Measurements from ENCODE around the gene NRG3. TPM values are rescaled to one million over a fixed set of nuclear protein-coding genes. Genes with fewer than 3 reads are reported as not detected.

The NRG3 gene
- total RNA-seq, 1 donor from 2014 or later = 0.74 TPM

DNA sequence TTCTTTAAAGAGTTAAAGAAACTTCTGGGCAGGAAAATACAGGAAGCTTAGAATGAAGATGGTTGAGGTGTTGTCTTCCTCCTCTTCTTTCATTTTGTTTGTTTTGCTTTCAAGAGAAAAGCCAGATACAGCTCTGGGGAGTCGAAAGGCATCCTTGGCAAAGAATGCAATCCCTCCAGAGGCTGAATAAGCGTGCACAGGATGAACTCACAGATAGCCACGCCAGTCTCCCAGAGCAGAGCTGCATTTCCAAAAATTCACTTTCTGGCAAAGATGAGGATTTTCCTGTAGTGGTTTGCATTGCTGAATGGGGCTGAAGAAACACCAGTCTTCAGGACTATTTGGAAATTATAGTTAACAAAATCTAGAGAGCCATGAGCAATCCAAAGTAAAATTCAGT is 336.4 kb downstream of the NRG3 start:
- H3K4me3 Mint-ChIP-seq = no peak overlapping the region
- DNase-seq (ENCODE audit: low spot score in 2 of 2, unreplicated experiment in 2 of 2) = no peak
- H3K27ac Mint-ChIP-seq = no peak overlapping the region
- H3K36me3 Mint-ChIP-seq = no peaks in the 10 kb centered on the region
- H3K27me3 Mint-ChIP-seq (ENCODE audit: low read depth) = peaks cover 7% of the 10 kb centered on the region
- TF ChIP-seq, protein P1, sequence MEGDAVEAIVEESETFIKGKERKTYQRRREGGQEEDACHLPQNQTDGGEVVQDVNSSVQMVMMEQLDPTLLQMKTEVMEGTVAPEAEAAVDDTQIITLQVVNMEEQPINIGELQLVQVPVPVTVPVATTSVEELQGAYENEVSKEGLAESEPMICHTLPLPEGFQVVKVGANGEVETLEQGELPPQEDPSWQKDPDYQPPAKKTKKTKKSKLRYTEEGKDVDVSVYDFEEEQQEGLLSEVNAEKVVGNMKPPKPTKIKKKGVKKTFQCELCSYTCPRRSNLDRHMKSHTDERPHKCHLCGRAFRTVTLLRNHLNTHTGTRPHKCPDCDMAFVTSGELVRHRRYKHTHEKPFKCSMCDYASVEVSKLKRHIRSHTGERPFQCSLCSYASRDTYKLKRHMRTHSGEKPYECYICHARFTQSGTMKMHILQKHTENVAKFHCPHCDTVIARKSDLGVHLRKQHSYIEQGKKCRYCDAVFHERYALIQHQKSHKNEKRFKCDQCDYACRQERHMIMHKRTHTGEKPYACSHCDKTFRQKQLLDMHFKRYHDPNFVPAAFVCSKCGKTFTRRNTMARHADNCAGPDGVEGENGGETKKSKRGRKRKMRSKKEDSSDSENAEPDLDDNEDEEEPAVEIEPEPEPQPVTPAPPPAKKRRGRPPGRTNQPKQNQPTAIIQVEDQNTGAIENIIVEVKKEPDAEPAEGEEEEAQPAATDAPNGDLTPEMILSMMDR (IDR thresholded peaks at IDR 0.05; ENCODE audit: unreplicated experiment) = no peak
- no peaks in the 10 kb centered on the region for H3K9me3 Mint-ChIP-seq
- H3K4me1 Mint-ChIP-seq = no peaks in the 10 kb centered on the region

DNA sequence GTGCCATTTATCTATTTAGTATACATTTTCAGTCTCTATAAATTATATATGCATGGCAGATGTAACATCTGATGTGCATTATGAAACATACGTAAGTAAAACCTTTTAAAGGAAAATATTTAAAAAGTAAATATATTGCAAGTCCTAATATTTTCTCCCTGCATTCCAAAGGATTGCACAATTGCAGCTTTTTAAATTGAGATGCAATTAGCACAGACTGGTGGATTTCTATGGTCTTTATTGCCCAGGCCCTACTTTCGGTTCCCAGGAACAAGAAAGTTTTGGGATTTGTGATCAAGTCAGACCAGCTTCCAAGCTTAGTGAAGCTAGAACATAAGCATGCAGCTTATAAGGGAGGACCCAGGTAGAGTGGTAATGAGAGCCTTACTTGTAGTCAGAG is 337.8 kb downstream of the NRG3 start:
- no peak overlapping the region for H3K27ac Mint-ChIP-seq
- H3K36me3 Mint-ChIP-seq = no peaks in the 10 kb centered on the region
- H3K9me3 Mint-ChIP-seq = no peaks in the 10 kb centered on the region
- H3K4me3 Mint-ChIP-seq = no peak overlapping the region
- no peak for DNase-seq (ENCODE audit: low spot score in 2 of 2, unreplicated experiment in 2 of 2)
- H3K4me1 Mint-ChIP-seq = no peaks in the 10 kb centered on the region
- TF ChIP-seq, protein P1 (IDR thresholded peaks at IDR 0.05; ENCODE audit: unreplicated experiment) = no peak
- peaks cover 7% of the 10 kb centered on the region for H3K27me3 Mint-ChIP-seq (ENCODE audit: low read depth)

DNA sequence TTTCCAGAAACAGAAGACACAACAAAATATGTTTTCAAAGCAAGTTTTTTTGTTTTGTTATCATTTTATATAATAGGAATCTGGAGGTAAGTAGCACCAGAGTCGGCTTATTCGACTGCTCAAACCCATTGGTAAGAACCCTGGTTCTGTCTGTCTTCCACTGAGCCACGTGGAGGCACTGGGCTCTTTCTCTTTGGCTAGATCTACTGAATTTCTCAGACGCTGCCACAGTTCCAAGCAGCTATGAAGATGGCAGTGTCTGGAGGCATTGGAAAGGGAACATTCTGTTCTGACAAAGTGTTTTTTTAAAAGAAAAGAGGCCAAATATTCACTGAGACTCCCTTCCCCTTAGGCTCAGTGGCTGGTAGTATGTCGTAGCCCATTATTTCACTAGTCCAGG is 338.8 kb downstream of the NRG3 start:
- no peak overlapping the region for H3K27ac Mint-ChIP-seq
- no peak overlapping the region for H3K4me3 Mint-ChIP-seq
- no peaks in the 10 kb centered on the region for H3K9me3 Mint-ChIP-seq
- TF ChIP-seq, protein P1 (IDR thresholded peaks at IDR 0.05; ENCODE audit: unreplicated experiment) = no peak
- no peaks in the 10 kb centered on the region for H3K36me3 Mint-ChIP-seq
- no peaks in the 10 kb centered on the region for H3K4me1 Mint-ChIP-seq
- DNase-seq (ENCODE audit: low spot score in 2 of 2, unreplicated experiment in 2 of 2) = no peak
- H3K27me3 Mint-ChIP-seq (ENCODE audit: low read depth) = peaks cover 7% of the 10 kb centered on the region

DNA sequence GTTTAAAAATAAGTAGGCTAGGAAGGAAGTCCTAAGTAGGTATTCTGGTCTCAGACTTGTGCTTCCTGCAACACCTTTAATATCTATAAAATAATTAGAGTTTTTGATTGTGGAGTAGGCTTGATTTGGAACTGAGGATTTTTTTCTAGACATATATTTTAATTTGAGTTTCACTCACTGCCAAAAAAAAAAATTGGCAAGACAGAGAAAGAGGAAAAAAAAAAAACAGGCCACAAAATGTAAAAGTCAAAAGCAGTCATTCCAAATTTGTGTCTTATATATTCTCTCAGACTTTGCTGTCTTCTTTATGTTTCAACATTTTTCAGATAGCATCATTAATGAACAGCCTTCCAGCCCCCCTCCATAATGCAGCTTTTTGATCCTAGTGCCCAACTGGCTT is 346.1 kb downstream of the NRG3 start:
- Mint-ChIP-seq H3K27me3 (ENCODE audit: low read depth) (no peaks in the 10 kb centered on the region), H3K9me3 (no peaks in the 10 kb centered on the region), H3K4me3 (no peak overlapping the region), H3K36me3 (no peaks in the 10 kb centered on the region), H3K27ac (no peak overlapping the region), H3K4me1 (no peaks in the 10 kb centered on the region)
- DNase-seq (ENCODE audit: low spot score in 2 of 2, unreplicated experiment in 2 of 2) = no peak
- TF ChIP-seq, protein P1 (IDR thresholded peaks at IDR 0.05; ENCODE audit: unreplicated experiment) = no peak

DNA sequence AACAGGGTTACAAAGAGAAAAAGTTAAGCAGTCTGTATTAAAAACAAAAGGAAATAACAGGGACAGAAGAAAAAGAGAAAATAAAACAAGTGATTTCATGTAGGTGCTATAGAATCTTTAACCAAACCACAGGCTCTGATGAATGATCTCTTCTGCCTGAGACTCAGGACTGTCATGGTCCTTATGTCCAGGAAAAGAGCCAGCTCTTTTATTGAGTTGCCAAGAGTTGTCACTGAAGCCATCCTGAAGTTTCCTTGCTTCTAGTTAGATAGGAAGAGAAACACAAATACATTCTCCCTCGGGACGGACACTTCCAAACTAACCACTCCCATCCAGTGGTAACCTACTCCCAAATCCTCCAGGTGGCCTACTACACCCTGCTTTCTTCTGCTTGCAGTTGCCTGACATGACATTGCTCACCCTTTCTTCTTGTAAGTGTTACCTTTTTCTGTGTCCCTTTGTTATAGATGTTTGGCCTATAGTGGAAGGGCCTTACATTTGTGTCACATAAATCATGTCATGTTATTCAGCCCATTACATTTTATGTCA is 346.7 kb downstream of the NRG3 start:
- H3K27ac Mint-ChIP-seq = no peak overlapping the region
- no peaks in the 10 kb centered on the region for H3K27me3 Mint-ChIP-seq (ENCODE audit: low read depth)
- no peaks in the 10 kb centered on the region for H3K9me3 Mint-ChIP-seq

More for the DNA sequence above, 346.7 kb downstream of the NRG3 start:
- Mint-ChIP-seq H3K4me1 (no peaks in the 10 kb centered on the region), H3K4me3 (no peak overlapping the region), H3K36me3 (no peaks in the 10 kb centered on the region)
- DNase-seq (ENCODE audit: low spot score in 2 of 2, unreplicated experiment in 2 of 2) = no peak
- TF ChIP-seq, protein P1 (IDR thresholded peaks at IDR 0.05; ENCODE audit: unreplicated experiment) = no peak

Measured in mesothelial cell of epicardium (in vitro differentiated cells).